DOHH2 (cell line): ENCODE measurements around the gene ZBTB40.

Source experiments
- H3F3A ChIP-seq: fragments of 200-600 bp; sonication (generic), shearing (Covaris generic); 2 replicates; pipeline ENCODE4 v1.6.0; 2016; ENCODE audit warnings: antibody characterized with exemption, mild to moderate bottlenecking; ENCODE audit not compliant: control insufficient read depth, insufficient read depth
- H3K27ac ChIP-seq: fragments of 200-600 bp; sonication (generic); 2 replicates; pipeline ENCODE4 v1.5.1; 2014; ENCODE audit warnings: low read depth, mild to moderate bottlenecking, low read length, moderate library complexity
- H3K27me3 ChIP-seq: fragments of 200-600 bp; sonication (generic); 2 replicates; pipeline ENCODE4 v1.6.1; 2014; ENCODE audit warnings: mild to moderate bottlenecking, low read length, mixed read lengths; ENCODE audit not compliant: control insufficient read depth
- H3K36me3 ChIP-seq: fragments of 200-600 bp; sonication (generic); 2 replicates; pipeline ENCODE4 v1.6.1; 2014; ENCODE audit warnings: mild to moderate bottlenecking, low read length, moderate library complexity, mixed read lengths; ENCODE audit not compliant: control insufficient read depth
- H3K4me1 ChIP-seq: fragments of 200-600 bp; sonication (generic); 2 replicates; pipeline ENCODE4 v1.6.1; 2014; ENCODE audit warnings: mild to moderate bottlenecking, low read length, mixed read lengths; ENCODE audit not compliant: control insufficient read depth
- H3K4me2 ChIP-seq: fragments of 200-600 bp; sonication (generic); 2 replicates; pipeline ENCODE4 v1.6.0; 2014; ENCODE audit warnings: mild to moderate bottlenecking, low read length, moderate library complexity
- H3K4me3 ChIP-seq: fragments of 200-600 bp; sonication (generic); 2 replicates; pipeline ENCODE4 v1.5.1; 2014; ENCODE audit warnings: mild to moderate bottlenecking, low read length, mixed read lengths
- H3K79me2 ChIP-seq: fragments of 200-600 bp; sonication (generic); 2 replicates; pipeline ENCODE4 v1.6.1; 2014; ENCODE audit warnings: mild to moderate bottlenecking, low read length, mixed read lengths; ENCODE audit not compliant: control insufficient read depth
- H3K9me2 ChIP-seq: fragments of 200-600 bp; sonication (generic); replicated peaks from 2 replicates; pipeline ENCODE4 v1.6.1; 2014; ENCODE audit warnings: mild to moderate bottlenecking, low read length, mixed read lengths; ENCODE audit not compliant: control insufficient read depth
- H3K9me3 ChIP-seq: fragments of 200-600 bp; sonication (generic); 2 replicates; pipeline ENCODE4 v1.6.1; 2014; ENCODE audit warnings: antibody characterized with exemption, low read length, mixed read lengths; ENCODE audit not compliant: control insufficient read depth, insufficient read depth
- H4K20me1 ChIP-seq: fragments of 200-600 bp; sonication (generic); 2 replicates; pipeline ENCODE4 v1.6.0; 2014; ENCODE audit warnings: low read depth, mild to moderate bottlenecking, antibody characterized with exemption, low read length, moderate library complexity; ENCODE audit not compliant: control insufficient read depth, insufficient read depth
- CTCF ChIP-seq: fragments of 200-600 bp; sonication (generic); IDR thresholded peaks from one replicate; pipeline ENCODE4 v1.5.1; 2014; ENCODE audit warnings: antibody characterized with exemption, mild to moderate bottlenecking, low read depth, low read length; ENCODE audit not compliant: poor library complexity, severe bottlenecking
- EZH2phosphoT487 ChIP-seq: fragments of 200-600 bp; sonication (generic); IDR thresholded peaks from 2 replicates; pipeline ENCODE4 v1.6.1; 2017; ENCODE audit warnings: borderline replicate concordance, mild to moderate bottlenecking, antibody characterized with exemption, low read length, moderate library complexity, mixed read lengths

ZBTB40 gene

GRCh38 chr1:22500058-22500457 lies 48.4 kb downstream of the ZBTB40 start:
- no peaks in the 10 kb centered on the region for H3K4me1 ChIP-seq
- no peak overlapping the region for H3K4me3 ChIP-seq
- no peak overlapping the region for H3K4me2 ChIP-seq
- no peaks in the 10 kb centered on the region for H3K9me2 ChIP-seq
- H3K79me2 ChIP-seq = no peaks in the 10 kb centered on the region; the same call in 1 of the 2 replicates
- H3K9me3 ChIP-seq = no peaks in the 10 kb centered on the region
- TF ChIP-seq EZH2phosphoT487 (no peak), CTCF (no peak)
- H3K27ac ChIP-seq = no peak overlapping the region
- no peaks in the 10 kb centered on the region for H3K27me3 ChIP-seq
- no peaks in the 10 kb centered on the region for H4K20me1 ChIP-seq
- H3F3A ChIP-seq = no peaks in the 10 kb centered on the region
- no peaks in the 10 kb centered on the region; the same call in 1 of the 2 replicates for H3K36me3 ChIP-seq

- H4K20me1 ChIP-seq = no peaks in the 10 kb centered on the region
- TF ChIP-seq EZH2phosphoT487 (no peak), CTCF (no peak)
- H3K27me3 ChIP-seq = no peaks in the 10 kb centered on the region
- H3K36me3 ChIP-seq = no peaks in the 10 kb centered on the region; the same call in 1 of the 2 replicates
- no peaks in the 10 kb centered on the region for H3K9me2 ChIP-seq
- no peaks in the 10 kb centered on the region for H3K79me2 ChIP-seq
- no peaks in the 10 kb centered on the region for H3F3A ChIP-seq
- H3K9me3 ChIP-seq = no peaks in the 10 kb centered on the region
- H3K4me2 ChIP-seq = no peak overlapping the region
- no peak overlapping the region for H3K4me3 ChIP-seq
- H3K4me1 ChIP-seq = no peaks in the 10 kb centered on the region
- H3K27ac ChIP-seq = no peak overlapping the region
These were observed 48.8 kb downstream of the ZBTB40 start for GRCh38 chr1:22500471-22500870.

DNA sequence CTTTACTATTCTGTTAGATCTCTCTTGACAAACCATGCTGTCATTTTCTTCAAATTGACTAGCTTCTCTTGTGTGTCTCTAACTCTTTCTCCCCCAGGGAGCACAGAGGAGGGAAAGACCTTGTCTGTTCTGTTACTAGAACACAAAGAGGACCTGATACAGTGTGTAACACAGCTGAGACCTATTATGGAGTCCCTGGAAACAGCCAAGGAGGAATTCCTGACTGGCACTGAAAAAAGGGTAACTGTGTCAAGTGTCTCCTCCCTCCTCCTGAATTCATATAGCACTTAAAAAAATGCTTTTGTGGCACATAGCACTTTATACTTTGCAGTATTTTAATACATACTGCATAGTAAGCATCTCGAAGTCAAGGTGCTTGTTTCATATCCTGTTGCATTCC lies 50.6 kb downstream of the ZBTB40 start:
- H3K27ac ChIP-seq = no peak overlapping the region
- H3K36me3 ChIP-seq = peaks cover 13% of the 10 kb centered on the region
- no peaks in the 10 kb centered on the region for H3K27me3 ChIP-seq
- H3K4me3 ChIP-seq = no peak overlapping the region
- no peaks in the 10 kb centered on the region for H3K9me3 ChIP-seq
- no peak for TF ChIP-seq EZH2phosphoT487
- no peak overlapping the region for H3K4me2 ChIP-seq
- H3K9me2 ChIP-seq = no peaks in the 10 kb centered on the region
- no peaks in the 10 kb centered on the region for H3F3A ChIP-seq
- H3K79me2 ChIP-seq = no peaks in the 10 kb centered on the region
- H4K20me1 ChIP-seq = no peaks in the 10 kb centered on the region
- H3K4me1 ChIP-seq = no peaks in the 10 kb centered on the region

DNA sequence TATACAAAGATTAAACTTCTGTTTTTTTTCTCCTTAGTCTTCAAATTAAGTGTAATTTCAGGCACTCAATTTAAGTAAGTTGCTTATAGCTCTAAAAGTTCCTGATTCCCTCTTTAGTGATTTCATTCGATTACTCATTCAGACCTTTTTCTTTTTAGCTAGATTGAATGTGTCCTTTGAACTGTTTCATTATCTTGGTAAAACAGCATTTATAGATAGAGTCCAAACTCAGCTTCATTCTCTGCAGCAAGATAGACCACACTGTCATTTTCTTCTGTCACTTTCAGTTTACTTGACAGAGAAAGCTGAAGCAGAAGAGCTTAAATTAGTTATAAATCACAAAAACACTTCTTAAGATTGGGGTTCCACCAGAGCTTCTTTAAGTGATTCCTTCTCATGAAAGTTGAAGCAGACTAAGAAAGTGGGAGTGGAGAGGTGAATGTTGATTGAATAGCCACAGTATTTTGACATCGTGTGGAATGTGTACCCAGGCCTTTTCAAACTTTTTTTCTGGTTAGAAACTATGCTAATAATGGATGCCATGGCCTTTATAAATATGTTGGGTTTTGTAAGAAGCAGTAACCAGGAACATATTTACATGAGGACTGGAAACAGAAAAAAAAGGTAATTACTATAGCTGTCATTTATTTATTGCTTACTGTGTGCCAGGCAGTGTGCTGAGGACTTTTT lies 52.2 kb downstream of the ZBTB40 start:
- Histone ChIP-seq H3K4me1 (no peaks in the 10 kb centered on the region), H3K4me2 (no peak overlapping the region), H4K20me1 (no peaks in the 10 kb centered on the region), H3K36me3 (peaks cover 24% of the 10 kb centered on the region), H3K27ac (no peak overlapping the region), H3K4me3 (no peak overlapping the region), H3K79me2 (no peaks in the 10 kb centered on the region), H3K9me2 (no peaks in the 10 kb centered on the region), H3F3A (no peaks in the 10 kb centered on the region), H3K9me3 (no peaks in the 10 kb centered on the region), H3K27me3 (no peaks in the 10 kb centered on the region)
- TF ChIP-seq CTCF = no peak
- TF ChIP-seq EZH2phosphoT487 = no peak
